Suppressor macrophage (primary cell): ENCODE results near the gene DNAJC15.

Source experiments
- DNase-seq, 4 experiments: peaks; one replicate each; pipeline ENCODE4 v3.0.0-alpha.2; 2020 to 2022

The DNAJC15 gene

DNA sequence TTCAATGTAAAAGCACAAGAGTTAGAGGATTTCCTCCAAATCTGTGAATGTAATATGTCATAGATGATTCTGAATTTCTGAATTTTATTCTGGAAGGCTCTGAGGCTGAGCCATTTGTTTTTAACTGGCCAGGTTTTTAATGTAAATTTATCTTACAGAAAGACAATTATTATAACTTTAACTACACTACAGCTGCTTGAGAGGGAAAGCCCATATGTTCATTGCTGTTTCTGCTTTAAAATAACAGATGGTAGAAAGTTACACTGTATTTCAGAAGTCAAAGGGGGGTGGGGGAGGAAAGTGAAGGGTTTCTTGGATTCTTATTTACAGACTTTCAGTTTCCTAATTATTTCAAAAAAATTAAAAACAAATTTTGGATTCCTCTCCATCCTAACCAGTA lies 62.8 kb downstream of the DNAJC15 start:
- no peak for DNase-seq

- DNase-seq, result peak in 3 of 4 experiments; percentile 20 to 62 (median 42)
Measured at GRCh38 chr13:43088093-43088511, 64.7 kb downstream of the DNAJC15 start.

DNA sequence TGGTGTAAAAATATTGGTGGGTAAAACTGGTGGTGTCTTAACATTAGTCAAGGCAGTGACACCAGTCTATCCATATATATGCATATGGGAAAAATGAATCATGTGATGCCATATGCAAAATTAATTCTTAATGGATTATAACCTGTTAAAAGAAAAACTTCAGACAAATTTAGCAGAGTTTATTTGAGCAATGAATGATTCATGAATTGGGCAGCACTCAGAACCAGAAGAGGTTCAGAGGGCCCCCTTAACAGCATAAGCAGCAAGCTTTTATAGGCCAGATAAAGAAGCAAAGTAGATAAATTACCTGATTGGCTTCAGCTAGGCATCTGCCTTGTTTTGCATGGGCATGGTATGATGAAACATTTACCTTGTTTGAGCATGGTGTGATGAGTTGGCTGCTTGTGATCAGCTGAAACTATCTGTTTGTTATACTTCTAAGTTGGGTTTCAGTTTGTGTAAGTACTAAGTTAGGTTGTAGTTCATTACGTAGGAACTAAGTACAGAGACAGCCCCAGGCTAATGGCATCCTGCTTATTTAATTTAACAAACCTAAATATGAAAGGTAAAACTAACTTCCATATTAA lies 66.6 kb downstream of the DNAJC15 start:
- DNase-seq, result no peak

GRCh38 chr13:43094901-43095300 lies 71.5 kb downstream of the DNAJC15 start:
- no peak for DNase-seq

GRCh38 chr13:43095771-43096719 lies 72.7 kb downstream of the DNAJC15 start:
- DNase-seq, result no peak

- DNase-seq, result no peak
Measured at GRCh38 chr13:43100667-43101066, 77.3 kb downstream of the DNAJC15 start.

DNA sequence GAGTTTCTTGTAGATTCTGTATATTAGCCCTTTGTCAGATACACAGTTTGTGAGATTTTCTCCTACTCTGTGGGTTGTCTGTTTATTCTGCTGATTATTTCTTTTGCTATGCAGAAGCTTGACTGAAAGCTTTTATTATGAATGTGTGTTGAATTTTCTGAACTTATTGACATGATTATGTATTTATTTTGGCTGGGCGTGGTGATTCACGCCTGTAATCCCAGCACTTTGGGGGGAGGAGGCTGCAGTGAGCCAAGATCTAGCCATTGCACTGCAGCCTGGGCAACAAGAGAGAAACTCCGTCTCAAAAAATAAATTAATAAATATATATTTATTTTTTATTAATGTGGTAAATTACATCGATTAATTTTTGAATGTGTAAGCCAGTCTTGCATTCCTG lies 78.9 kb downstream of the DNAJC15 start:
- DNase-seq, result no peak

DNA sequence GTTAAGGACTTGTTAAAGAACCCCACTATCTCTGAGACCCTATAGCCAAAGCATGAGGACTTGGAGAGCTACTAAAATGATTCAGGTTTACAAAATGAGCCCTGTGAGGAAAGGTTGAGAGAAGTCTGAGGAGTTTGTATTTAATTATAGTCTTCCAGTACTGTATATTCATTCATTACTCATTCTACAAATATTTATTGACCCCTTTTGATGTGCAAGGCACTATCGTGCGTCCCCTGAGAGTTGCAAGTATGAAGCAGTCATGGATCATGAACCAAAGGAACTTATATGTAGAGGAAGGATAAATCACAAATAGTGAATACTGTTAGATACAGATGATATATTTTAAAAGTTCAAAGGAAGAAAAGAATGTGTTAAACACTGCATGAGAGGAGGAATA lies 84.4 kb downstream of the DNAJC15 start:
- no peak for DNase-seq

DNA sequence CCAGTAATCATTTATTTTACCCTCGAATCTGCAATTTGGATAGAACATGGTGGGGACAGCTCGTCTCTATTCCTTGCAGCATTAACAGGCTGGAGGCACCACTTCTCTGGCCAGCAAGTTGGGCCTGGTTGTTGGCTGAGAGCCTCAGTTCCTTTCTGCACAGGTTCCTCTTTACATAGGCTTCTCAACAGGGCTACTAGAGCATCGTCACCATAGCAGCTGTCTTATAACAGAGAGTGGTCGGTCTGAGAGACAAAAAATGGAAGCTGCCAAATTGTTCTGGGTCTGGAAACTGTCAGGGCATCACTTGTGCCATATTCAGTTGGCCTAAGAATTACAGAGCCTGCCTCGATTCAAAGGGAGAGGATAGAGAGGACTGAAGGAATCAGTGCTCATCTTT lies 86.7 kb downstream of the DNAJC15 start:
- peak in 1 of 4 experiments; percentile 4 for DNase-seq

- no peak for DNase-seq
Measured at GRCh38 chr13:43110658-43111057, 87.3 kb downstream of the DNAJC15 start.

GRCh38 chr13:43111559-43112400 lies 88.4 kb downstream of the DNAJC15 start:
- DNase-seq, result no peak

GRCh38 chr13:43113603-43114002 lies 90.2 kb downstream of the DNAJC15 start:
- DNase-seq, result no peak

DNA sequence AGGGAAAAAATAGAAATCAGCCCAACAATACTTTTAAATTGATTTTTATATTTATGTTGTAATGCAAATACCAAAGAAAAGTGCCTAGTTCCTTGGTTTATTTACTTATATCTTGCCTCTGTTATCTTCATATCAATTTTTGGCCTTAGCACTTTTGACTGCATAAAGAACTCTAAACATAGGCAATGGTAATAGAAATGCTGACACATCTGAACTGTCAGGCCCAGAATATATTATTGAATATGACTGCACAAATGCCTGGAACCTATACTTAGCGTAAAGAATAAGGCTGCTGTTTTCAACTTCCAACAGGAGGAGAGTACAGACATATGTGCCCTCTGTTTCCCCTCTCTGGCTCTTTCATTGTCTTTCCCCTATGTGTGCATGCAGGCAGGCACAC lies 91.1 kb downstream of the DNAJC15 start:
- no peak for DNase-seq

DNA sequence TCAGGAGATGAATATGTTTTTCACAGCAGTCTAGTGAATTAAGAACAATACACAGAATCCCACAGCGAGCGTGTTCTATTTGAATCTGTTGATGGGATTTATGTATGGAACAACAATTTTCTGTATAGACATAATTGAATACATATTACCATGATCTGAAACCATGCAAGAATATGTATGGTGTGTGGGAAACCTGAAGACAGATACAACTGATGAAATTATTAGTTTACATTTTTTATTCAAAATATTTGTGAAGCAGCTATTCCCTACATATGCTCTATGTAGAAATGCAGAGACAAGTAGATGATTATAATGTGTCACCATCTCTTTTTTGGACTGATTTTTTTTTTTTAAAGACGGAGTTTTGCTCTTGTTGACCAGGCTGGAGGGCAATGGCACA lies 91.8 kb downstream of the DNAJC15 start:
- no peak for DNase-seq

- DNase-seq, result no peak
Measured at GRCh38 chr13:43116242-43116641, 92.9 kb downstream of the DNAJC15 start.

DNA sequence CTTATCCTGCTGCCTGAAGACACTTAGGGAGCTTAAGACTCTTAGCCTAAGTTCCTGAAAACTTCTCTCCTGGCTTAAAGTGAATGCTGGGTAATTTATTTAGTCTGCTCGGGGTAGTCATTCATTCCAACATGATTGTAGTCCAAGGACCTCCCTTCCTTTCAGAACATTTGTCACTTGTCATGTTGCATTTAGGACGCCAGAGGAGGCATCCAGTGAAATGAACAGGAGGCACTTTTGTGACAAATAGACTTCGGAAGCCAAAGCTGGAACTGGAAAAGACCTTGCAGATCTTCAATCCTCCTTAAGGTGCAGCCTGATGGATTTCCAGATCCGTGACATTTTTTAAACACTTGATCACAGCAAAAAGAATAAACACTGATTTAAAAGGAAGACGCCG lies 95.1 kb downstream of the DNAJC15 start:
- no peak for DNase-seq

- DNase-seq, result no peak
Measured at GRCh38 chr13:43119206-43119605, 95.8 kb downstream of the DNAJC15 start.

DNA sequence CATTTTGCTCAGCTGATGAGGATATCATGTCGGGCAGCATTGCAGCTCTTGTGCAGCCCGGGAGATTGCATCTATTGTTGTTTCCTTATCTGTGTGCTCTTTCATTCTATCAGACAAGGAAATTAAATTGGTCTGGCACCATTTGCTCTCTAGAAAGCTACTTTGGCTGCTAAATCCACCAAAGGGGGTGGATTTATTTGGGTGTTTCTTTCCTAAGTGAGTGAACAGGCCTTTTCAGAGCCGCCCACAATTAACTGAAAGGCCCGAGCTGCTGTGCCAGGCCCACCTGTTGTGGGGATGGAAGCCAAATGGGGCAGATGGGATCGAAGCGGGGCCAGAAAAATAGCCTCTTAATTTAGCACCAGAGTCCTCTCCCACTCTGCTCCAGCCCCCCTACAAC lies 99.4 kb downstream of the DNAJC15 start:
- DNase-seq, result no peak

DNA sequence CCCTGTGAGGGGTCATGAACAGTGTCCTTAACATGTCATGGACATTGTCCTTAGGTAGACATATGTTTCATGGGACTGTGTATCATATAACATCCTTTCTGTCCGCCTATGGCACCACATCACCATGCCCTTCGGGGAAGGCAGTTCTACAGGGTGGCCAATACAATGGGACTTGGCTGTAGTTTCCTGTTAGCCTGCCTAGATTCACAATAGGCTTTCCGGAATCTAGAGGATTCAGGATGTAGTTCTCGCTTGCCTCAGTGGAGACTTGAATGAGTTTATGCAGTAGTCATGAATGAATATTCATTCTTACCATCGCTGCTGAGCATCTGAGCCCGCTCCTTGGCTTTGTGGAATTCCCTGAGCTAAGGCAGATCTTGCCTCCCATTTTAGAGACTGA lies 100.5 kb downstream of the DNAJC15 start:
- DNase-seq, result no peak

DNA sequence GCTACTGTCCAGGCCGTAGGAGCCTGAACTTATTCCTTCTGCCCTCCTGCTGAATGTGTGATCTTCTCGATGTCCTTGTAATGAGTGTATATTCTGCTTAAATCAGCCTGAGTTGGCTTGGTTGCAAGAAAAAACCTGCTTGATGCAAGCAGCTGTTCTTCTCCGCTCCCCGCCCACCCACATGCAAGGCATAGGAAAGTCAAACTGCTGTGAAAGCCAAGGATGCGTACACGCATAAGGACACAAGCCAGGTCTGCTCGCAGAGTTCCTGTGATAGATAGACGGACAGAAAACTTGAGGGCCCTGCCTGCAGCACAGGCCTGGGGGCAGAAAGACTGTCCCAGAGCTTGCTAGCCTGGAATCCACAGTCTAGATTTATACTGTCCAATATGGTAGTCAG lies 101.1 kb downstream of the DNAJC15 start:
- no peak for DNase-seq

DNA sequence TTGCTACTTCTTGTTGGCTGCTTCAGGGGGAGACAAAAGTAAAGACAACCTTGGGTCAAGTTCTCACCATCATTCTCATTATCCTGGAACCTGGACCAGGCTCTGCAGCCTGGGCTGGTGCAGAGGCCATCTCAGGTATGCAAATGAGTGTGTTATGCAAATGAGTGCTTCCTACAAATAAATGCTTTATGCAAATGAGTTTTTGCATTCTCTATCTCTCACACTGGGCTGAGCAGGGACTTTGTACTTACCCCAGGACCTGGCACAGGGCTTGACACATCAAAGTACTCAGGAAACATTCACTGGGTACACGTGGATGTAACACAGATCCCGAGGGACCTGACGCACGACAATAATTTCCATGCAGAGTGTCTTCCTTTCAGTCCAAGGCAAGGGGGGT lies 103.0 kb downstream of the DNAJC15 start:
- no peak for DNase-seq

DNA sequence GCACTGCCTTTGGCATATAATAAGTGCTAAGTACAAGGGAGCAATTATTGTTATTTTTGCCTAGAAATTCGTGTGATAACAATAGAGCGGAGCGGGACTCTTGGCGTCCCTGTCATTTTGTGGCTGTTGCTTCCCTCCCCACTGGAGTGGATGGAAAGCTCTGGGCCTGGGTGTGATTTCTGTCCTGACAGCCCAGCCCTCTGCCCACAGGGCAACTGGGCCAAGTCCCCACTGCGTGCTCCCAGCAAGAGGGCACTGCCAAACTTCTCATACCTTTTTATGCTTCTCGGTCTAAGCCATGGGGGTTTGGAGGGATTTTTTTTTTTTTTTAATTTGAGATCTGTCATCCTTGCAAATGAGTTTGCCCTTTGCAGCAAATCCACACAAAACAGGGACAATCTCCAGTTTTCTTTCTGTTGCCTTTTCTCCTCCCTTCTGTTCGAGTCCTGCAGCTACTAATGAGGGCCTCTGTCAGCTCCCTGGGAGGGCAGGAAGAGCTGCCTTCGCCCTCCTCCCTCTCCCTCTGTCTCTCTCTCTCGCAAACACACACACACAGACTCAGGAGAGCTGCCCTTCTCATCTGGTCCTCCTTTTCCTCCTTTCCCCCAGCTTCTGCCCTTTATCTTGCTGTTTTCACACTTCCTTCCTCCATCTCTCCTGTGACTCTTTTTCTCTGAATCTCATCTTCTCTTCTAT lies 103.9 kb downstream of the DNAJC15 start:
- DNase-seq, result no peak

- DNase-seq, result no peak
Measured at GRCh38 chr13:43127827-43128226, 104.4 kb downstream of the DNAJC15 start.
